ENCODE measurements around the gene ECSCR.

DNA sequence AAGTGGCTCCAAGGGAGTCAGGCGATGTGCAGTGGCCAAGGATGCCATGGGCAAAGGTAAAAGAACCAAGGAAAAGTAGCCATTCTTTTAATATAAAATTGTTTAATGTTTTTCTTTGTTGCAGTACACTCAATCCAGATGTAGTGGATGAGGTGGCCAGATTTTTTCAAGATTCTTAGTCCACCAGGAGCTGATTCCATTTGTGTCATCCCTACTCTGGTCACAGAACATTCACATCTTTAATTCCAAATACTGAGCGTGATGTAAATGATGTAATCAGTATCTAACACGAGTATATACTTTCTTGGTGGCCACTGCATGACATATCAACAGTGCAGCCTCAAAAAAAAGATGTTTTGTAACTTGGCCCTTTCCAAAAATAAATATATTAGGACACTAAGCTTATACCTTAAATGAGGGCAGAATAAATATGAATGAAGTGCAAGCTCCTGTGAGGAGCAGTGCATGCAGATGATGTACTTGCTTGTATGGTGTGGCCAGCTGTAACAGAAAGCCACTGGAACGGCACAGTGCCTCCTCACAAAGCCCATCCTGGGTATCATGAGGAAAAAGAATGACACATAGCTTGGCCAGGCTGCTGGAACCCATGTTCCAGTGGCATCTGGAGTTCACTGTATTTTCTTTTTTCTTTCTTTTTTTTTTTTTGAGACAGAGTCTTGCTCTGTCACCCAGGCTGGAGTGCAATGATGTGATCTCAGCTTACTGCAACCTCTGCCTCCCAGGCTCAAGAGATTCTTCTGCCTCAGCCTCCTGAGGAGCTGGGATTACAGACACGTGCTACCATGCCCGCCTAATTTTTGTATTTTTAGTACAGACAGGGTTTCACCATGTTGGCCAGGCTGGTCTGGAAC is 52.2 kb downstream of the ECSCR start:
- TF ChIP-seq CTCF (IDR thresholded peaks at IDR 0.05), result no peak
- TF ChIP-seq EP300 (IDR thresholded peaks at IDR 0.05), result no peak
- no peak for TF ChIP-seq POLR2AphosphoS5 (IDR thresholded peaks at IDR 0.05)
